Activated CD4-positive, alpha-beta T cell treated with anti-CD3 and anti-CD28 coated beads, Interleukin-2, amount 50 U/mL, for 1 hour (primary cell): ENCODE data around the gene MGP.

Experiments
- DNase-seq: peaks from one replicate; pipeline ENCODE4 v3.0.0-alpha.2; 2020

MGP gene

DNA sequence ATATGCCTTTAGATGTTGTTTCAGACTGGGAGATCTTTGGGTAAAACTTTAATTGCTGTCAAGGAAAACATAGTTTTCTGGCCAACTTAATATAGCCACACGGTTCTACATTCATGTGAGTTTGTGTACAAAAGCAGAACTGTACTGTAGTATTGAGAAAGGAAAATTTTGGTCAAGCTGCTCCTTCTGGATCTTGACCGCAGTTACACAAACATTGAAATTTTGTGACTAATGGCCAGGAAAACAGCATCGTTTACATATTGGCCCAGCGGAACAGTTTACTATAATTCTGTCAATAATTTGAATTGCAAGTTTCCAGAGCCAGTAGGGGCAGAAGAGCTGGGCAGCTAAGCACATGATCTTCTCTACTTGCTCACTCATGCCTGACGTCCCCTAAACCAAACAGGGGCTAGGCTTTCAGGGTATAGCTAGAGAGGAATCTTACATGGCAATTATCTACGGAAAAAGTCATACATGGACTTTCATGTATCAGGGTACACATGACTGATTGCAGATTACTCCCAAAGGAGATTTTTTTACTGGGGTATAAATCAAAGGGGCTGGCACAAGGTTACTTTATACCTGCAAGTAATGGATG lies 31.0 kb downstream of the MGP start:
- DNase-seq: no peak

DNA sequence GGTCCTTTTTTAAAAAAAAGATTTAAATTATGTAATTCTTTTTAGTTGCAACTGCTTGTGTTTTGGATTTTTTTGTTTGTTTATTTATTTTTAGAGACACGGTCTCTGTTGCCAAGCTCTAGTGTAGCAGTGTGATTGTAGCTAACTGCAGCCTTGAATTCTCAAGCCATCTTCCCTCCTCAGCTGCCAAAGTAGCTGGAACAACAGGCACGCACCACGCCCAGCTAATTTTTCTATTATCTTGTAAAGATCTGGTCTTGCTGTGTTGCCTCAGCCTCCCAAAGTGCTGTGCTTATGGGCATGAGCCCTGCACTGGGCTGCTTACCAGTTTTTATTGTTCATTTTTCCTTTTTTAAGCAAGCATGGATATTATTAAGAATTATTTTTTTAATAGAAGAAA lies 31.7 kb downstream of the MGP start:
- DNase-seq: no peak

- DNase-seq: no peak
Measured at GRCh38 chr12:14852880-14853279, 32.8 kb downstream of the MGP start.

- no peak for DNase-seq
Measured at GRCh38 chr12:14850929-14851663, 34.6 kb downstream of the MGP start.

- no peak for DNase-seq
Measured at GRCh38 chr12:14849661-14850060, 36.0 kb downstream of the MGP start.

DNA sequence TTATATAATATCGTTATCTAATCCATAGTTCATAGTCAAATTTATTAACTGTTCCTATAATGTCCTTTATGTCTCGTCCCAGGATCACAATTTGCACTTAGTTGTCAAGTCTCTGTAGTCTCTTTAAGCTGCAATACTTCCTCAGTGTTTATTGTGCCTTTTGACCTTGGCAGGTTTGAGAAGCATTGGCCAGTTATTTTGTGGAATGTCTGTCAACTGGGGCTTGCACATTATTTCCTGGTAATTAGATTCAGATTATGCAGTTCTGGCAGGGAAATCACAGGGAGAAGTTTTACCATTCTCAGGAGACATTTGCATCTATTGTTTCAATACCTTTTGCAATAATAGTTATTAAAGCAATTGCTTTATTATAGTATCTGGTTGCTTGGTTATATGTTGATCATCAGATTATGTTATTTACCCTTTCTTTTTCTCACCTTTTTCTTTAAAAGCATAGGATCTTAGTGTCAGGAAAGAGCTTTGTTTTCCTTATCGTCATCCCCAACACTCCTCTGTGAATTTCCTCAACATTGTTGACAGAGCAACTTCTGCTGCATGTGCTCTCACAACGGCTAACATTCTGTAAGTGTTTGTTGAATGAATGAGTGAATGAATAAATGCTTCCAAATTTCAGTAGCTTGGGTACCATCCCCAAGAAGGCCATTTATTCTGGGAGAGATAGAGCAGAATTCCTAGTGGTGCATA lies 38.6 kb downstream of the MGP start:
- DNase-seq: no peak

GRCh38 chr12:14846042-14846587 lies 39.5 kb downstream of the MGP start:
- DNase-seq: no peak

DNA sequence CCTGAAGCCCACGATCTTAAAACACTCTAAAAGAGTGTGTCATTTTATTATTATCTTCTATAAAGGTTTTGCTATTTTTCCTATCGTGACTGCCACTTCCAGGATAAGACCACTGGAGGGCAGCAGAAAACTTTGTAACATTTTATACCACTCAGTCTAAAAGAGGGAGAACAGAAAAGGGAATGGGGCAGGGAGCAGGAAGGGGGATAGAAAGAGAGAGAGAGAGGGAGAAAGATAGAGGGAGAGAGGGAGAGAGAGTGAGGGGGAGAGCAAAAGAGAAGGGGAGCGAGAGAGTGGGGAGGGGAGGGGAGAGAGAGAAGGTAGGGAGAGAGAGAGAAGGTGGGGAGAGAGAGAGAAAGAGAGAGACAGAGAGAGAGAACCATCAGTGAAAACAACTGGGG lies 40.3 kb downstream of the MGP start:
- DNase-seq: peak; percentile 35

DNA sequence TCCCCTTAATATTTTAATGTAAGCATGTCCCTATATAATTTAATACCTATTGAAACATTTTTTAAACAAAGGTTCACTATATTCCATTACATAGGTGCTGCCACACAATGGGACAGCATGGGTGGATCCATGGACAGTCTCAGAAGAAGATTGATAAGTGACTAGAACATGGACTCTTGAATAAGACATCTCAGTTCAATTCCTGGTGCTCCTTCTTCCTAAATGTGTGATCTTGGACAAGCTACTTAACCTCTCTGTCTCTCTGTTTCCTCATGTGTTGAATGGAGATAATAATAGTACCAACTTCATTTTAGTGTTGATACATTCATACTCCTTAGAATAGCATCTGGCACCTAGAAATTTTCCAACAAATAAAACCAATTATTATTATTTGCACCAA lies 41.3 kb downstream of the MGP start:
- no peak for DNase-seq

DNA sequence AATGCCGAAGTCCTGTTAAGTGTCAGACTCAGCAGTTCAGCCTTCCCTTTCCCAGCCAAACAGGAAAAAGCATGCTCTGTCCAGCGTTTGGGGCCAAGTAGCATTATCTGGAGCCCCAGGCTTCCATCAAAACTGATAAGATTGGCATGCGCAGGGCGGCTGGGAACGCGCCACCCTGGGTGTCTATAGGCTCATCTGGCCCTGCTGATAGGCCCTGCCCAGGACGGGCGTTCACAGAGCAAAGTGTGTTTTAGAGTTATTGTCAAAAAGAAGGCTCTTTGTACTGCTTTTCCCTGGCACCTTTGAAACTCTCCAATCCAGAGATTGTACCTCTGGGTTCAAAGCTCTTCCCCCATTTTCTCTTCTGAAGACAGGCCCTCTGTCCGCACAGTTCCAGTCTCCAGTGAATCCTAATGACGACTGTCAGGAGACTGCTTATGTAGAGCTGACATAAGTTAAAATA lies 42.2 kb downstream of the MGP start, which contains the start of gene ART4:
TSS of gene ART4 (minus strand) at position 102 of the 463 bp plus-strand sequence. CDS start 413 bp downstream, outside the sequence.
- no peak for DNase-seq

- DNase-seq: no peak
Measured at GRCh38 chr12:14842315-14842714, 43.3 kb downstream of the MGP start.

GRCh38 chr12:14841761-14842160 lies 43.9 kb downstream of the MGP start:
- no peak for DNase-seq

DNA sequence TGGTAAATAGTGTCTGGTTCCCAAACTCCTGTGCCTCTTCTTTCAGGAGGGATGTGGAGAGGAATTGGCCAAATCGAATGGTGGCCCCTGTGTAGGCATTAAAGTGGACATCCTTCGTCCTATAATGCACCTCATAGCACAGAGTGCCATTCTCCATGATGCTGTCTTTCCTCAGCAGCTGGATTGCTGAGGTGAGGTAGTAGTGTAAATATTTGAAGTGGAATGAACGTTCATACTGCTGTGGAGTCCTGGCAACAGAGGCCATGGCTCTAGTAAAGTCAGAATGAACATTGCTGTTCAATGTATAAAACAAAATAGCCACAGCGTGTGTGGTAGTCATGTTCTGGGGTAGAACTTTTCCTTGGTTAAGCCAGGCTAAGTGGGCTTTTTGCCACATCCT lies 45.0 kb downstream of the MGP start:
- DNase-seq: no peak

- no peak for DNase-seq
Measured at GRCh38 chr12:14839262-14839661, 46.4 kb downstream of the MGP start.

DNA sequence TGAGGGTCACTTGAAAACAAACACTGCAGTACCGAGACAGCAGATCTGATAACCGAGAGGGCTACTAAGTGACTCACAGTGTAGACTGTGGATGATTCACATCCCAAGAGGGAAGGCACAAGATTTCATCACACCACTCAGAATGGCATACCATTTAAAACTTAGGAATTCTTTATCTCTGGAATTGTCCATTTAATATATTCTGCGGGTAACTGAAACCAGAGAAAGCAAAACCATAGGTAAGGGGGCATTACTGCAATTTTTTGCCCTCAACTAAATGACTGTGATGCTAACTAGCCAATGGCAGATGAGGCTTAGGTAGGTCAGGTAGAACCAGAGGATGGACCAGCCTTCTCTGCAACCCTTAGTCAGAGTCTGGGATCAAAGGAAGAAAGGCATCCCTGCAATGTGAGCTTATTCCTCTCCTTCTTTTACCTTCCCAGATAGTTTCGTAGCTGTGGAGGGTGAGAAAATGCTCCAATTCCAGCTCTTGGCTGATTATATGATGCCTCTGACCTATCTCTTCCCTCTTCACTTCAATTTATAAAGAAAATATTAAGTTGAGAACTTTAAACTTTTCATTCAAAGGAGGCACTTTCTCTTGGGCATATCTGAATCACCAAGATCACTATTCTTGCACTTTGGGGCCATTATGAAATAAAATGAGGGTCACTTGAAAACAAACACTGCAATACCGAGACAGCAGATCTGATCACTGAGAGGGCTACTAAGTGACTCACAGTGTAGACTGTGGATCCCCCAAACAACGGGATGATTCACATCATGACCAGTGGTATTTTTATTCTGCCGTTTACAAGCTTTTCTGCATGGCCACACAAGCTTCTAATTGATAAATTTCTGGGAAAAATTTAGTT lies 49.1 kb downstream of the MGP start:
- no peak for DNase-seq

- DNase-seq: no peak
Measured at GRCh38 chr12:14834509-14834908, 51.1 kb downstream of the MGP start.

- no peak for DNase-seq
Measured at GRCh38 chr12:14833952-14834351, 51.7 kb downstream of the MGP start.

DNA sequence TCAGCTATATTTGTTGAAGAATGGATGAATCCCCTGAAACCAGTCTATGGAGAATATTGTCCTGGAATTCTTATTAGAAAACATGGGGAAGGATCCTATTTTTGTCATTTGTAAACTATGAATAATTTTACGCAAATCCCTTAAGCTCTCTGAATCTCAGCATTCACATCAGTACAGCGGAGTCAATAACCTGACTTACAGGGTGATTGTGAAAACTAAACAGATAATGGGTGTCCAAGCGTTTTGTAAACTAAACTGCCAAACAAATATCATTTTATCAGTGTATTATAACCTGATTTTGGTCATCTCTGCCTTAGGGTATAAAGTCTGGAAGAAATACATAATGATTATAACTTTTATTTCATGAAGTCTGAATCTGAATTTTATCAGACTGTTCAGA lies 52.3 kb downstream of the MGP start:
- no peak for DNase-seq
